Karpas-422 (cell line): ENCODE measurements around the gene COLQ. TPM values are rescaled to one million over a fixed set of nuclear protein-coding genes. Genes with fewer than 3 reads are reported as not detected.
"Not testable (repeated sequence)": the region's sequence is repeated elsewhere in the genome, so short reads cannot be mapped to it uniquely, and the experiment has no call there.

Experiments used
- DNase-seq: peaks from one replicate; pipeline ENCODE4 v3.0.0-alpha.2; 2015
- H2AFZ ChIP-seq: fragments of 200-600 bp; sonication (generic); 2 replicates; pipeline ENCODE4 v1.6.1; 2014; ENCODE audit warnings: antibody characterized with exemption, low read length, mixed read lengths
- H3K27ac ChIP-seq: fragments of 200-600 bp; sonication (generic); 2 replicates; pipeline ENCODE4 v1.5.1; 2014; ENCODE audit warnings: mild to moderate bottlenecking, low read length, moderate library complexity
- H3K27me3 ChIP-seq: fragments of 200-600 bp; sonication (generic); 2 replicates; pipeline ENCODE4 v1.6.1; 2014; ENCODE audit warnings: low read length, mixed read lengths
- H3K36me3 ChIP-seq: fragments of 200-600 bp; sonication (generic); 2 replicates; pipeline ENCODE4 v1.6.1; 2014; ENCODE audit warnings: low read length, mixed read lengths; ENCODE audit not compliant: insufficient read depth
- H3K4me1 ChIP-seq: fragments of 200-600 bp; sonication (generic); 2 replicates; pipeline ENCODE4 v1.6.1; 2014; ENCODE audit warnings: mild to moderate bottlenecking, low read length, mixed read lengths
- H3K4me2 ChIP-seq: fragments of 200-600 bp; sonication (generic); 2 replicates; pipeline ENCODE4 v1.6.1; 2014; ENCODE audit warnings: low read length, low read depth, mild to moderate bottlenecking; ENCODE audit not compliant: poor library complexity, severe bottlenecking
- H3K4me3 ChIP-seq: fragments of 200-600 bp; sonication (generic); 2 replicates; pipeline ENCODE4 v1.5.1; 2014; ENCODE audit warnings: mild to moderate bottlenecking, antibody characterized with exemption, low read length, mixed read lengths
- H3K79me2 ChIP-seq: fragments of 200-600 bp; sonication (generic); 2 replicates; pipeline ENCODE4 v1.6.1; 2014; ENCODE audit warnings: mild to moderate bottlenecking, low read length, mixed read lengths
- H3K9ac ChIP-seq: fragments of 200-600 bp; sonication (generic); 2 replicates; pipeline ENCODE4 v1.6.0; 2014; ENCODE audit warnings: low read length
- H3K9me2 ChIP-seq: fragments of 200-600 bp; sonication (generic), shearing (Covaris generic); replicated peaks from 2 replicates; pipeline ENCODE4 v1.6.0; 2014; ENCODE audit warnings: mild to moderate bottlenecking, low read length, moderate library complexity; ENCODE audit not compliant: insufficient read depth
- H3K9me3 ChIP-seq: fragments of 300-700, 200-600 bp; sonication (generic); 2 replicates; pipeline ENCODE4 v1.6.1; 2014; ENCODE audit warnings: low read length, mixed read lengths
- H4K20me1 ChIP-seq: fragments of 200-600 bp; sonication (generic); 2 replicates; pipeline ENCODE4 v1.6.1; 2014; ENCODE audit warnings: mild to moderate bottlenecking, antibody characterized with exemption, low read length, low read depth; ENCODE audit not compliant: insufficient read depth
- total RNA-seq: library from RNA; depleted of rRNA; stranded (reverse); fragments of >200 nt; shearing (Covaris generic); gene quantifications from 2 replicates; pipeline ENCODE4 v1.2.3, GENCODE V29; 2014; ENCODE audit warnings: low replicate concordance

The COLQ gene
- total RNA-seq, 1 experiment from 2014 or later: 2.6 TPM

- no peak overlapping the region for H3K4me3 ChIP-seq
- H3K27ac ChIP-seq: no peak overlapping the region
- no peaks in the 10 kb centered on the region for H3K9me2 ChIP-seq
- DNase-seq: no peak
- H4K20me1 ChIP-seq: no peaks in the 10 kb centered on the region
- H3K36me3 ChIP-seq: no peaks in the 10 kb centered on the region
- no peaks in the 10 kb centered on the region for H3K27me3 ChIP-seq
- H3K4me1 ChIP-seq: no peaks in the 10 kb centered on the region
- H3K79me2 ChIP-seq: no peaks in the 10 kb centered on the region
- no peak overlapping the region for H2AFZ ChIP-seq
- H3K9ac ChIP-seq: no peak overlapping the region
- H3K4me2 ChIP-seq: no peak overlapping the region
- H3K9me3 ChIP-seq: no peaks in the 10 kb centered on the region
Observed at GRCh38 chr3:15549846-15550245, 28.3 kb upstream of the COLQ start.

GRCh38 chr3:15542614-15543013 lies 21.1 kb upstream of the COLQ start:
- Histone ChIP-seq H3K4me3 (no peak overlapping the region), H3K79me2 (no peaks in the 10 kb centered on the region), H3K27me3 (no peaks in the 10 kb centered on the region)

GRCh38 chr3:15541371-15541770 lies 19.9 kb upstream of the COLQ start:
- Histone ChIP-seq H2AFZ (no peak overlapping the region), H3K4me1 (no peaks in the 10 kb centered on the region), H3K9ac (no peak overlapping the region), H3K27me3 (no peaks in the 10 kb centered on the region), H3K36me3 (no peaks in the 10 kb centered on the region), H3K4me3 (no peak overlapping the region), H3K4me2 (no peak overlapping the region), H3K9me3 (no peaks in the 10 kb centered on the region), H4K20me1 (no peaks in the 10 kb centered on the region), H3K9me2 (no peaks in the 10 kb centered on the region), H3K27ac (no peak overlapping the region), H3K79me2 (no peaks in the 10 kb centered on the region)
- no peak for DNase-seq

More at GRCh38 chr3:15542614-15543013, 21.1 kb upstream of the COLQ start:
- Histone ChIP-seq H3K4me1 (no peaks in the 10 kb centered on the region), H3K4me2 (no peak overlapping the region), H3K27ac (no peak overlapping the region), H3K36me3 (no peaks in the 10 kb centered on the region), H4K20me1 (no peaks in the 10 kb centered on the region), H3K9me3 (no peaks in the 10 kb centered on the region), H3K9me2 (no peaks in the 10 kb centered on the region), H3K9ac (no peak overlapping the region), H2AFZ (no peak overlapping the region)
- no peak for DNase-seq

GRCh38 chr3:15539066-15539465 lies 17.6 kb upstream of the COLQ start:
- Histone ChIP-seq H2AFZ (no peak overlapping the region), H3K4me2 (no peak overlapping the region), H3K4me1 (no peaks in the 10 kb centered on the region), H3K9me2 (no peaks in the 10 kb centered on the region), H3K27ac (no peak overlapping the region), H3K9ac (no peak overlapping the region), H3K79me2 (no peaks in the 10 kb centered on the region), H3K4me3 (no peak overlapping the region), H3K9me3 (no peaks in the 10 kb centered on the region), H3K36me3 (no peaks in the 10 kb centered on the region), H3K27me3 (no peaks in the 10 kb centered on the region), H4K20me1 (no peaks in the 10 kb centered on the region)
- no peak for DNase-seq

- Histone ChIP-seq H3K4me1 (no peaks in the 10 kb centered on the region), H3K9ac (no peak overlapping the region), H3K27me3 (no peaks in the 10 kb centered on the region), H3K4me3 (no peak overlapping the region), H3K27ac (no peak overlapping the region), H3K79me2 (no peaks in the 10 kb centered on the region), H3K9me3 (no peaks in the 10 kb centered on the region), H4K20me1 (no peaks in the 10 kb centered on the region), H3K36me3 (no peaks in the 10 kb centered on the region), H2AFZ (no peak overlapping the region), H3K4me2 (no peak overlapping the region), H3K9me2 (no peaks in the 10 kb centered on the region)
- DNase-seq: no peak
Observed at GRCh38 chr3:15538345-15538744, 16.8 kb upstream of the COLQ start.

- Histone ChIP-seq H3K9ac (no peak overlapping the region), H3K4me3 (no peak overlapping the region), H3K27me3 (no peaks in the 10 kb centered on the region), H3K9me3 (no peaks in the 10 kb centered on the region), H2AFZ (no peak overlapping the region), H3K36me3 (no peaks in the 10 kb centered on the region), H3K4me2 (no peak overlapping the region), H3K4me1 (no peaks in the 10 kb centered on the region), H3K27ac (no peak overlapping the region), H3K9me2 (no peaks in the 10 kb centered on the region), H4K20me1 (no peaks in the 10 kb centered on the region), H3K79me2 (no peaks in the 10 kb centered on the region)
- DNase-seq: no peak
Observed at GRCh38 chr3:15536856-15537255, 15.3 kb upstream of the COLQ start.

- Histone ChIP-seq H3K4me3 (no peak overlapping the region), H3K79me2 (no peaks in the 10 kb centered on the region), H3K4me2 (no peak overlapping the region), H2AFZ (no peak overlapping the region), H3K9ac (no peak overlapping the region), H3K9me2 (no peaks in the 10 kb centered on the region), H3K27me3 (no peaks in the 10 kb centered on the region), H3K36me3 (no peaks in the 10 kb centered on the region), H3K27ac (no peak overlapping the region), H3K9me3 (no peaks in the 10 kb centered on the region), H3K4me1 (no peaks in the 10 kb centered on the region), H4K20me1 (no peaks in the 10 kb centered on the region)
- DNase-seq: no peak
Observed at GRCh38 chr3:15535732-15536131, 14.2 kb upstream of the COLQ start.

GRCh38 chr3:15532614-15533013 lies 11.1 kb upstream of the COLQ start:
- not testable (repeated sequence) for H3K4me2 ChIP-seq, H3K36me3 ChIP-seq, H3K9me3 ChIP-seq, H3K9me2 ChIP-seq, H3K27me3 ChIP-seq, H3K79me2 ChIP-seq, H3K4me1 ChIP-seq, H3K9ac ChIP-seq, DNase-seq, H2AFZ ChIP-seq, H3K4me3 ChIP-seq, H4K20me1 ChIP-seq, H3K27ac ChIP-seq

GRCh38 chr3:15531346-15531745 lies 9.8 kb upstream of the COLQ start:
- H3K4me3 ChIP-seq: no peak overlapping the region
- H3K9me3 ChIP-seq: no peaks in the 10 kb centered on the region
- H3K79me2 ChIP-seq: no peaks in the 10 kb centered on the region
- no peak overlapping the region for H3K27ac ChIP-seq
- H2AFZ ChIP-seq: no peak overlapping the region
- no peaks in the 10 kb centered on the region for H3K36me3 ChIP-seq
- H3K27me3 ChIP-seq: no peaks in the 10 kb centered on the region
- H3K9me2 ChIP-seq: no peaks in the 10 kb centered on the region
- H4K20me1 ChIP-seq: no peaks in the 10 kb centered on the region
- no peak overlapping the region for H3K4me2 ChIP-seq
- H3K4me1 ChIP-seq: no peaks in the 10 kb centered on the region
- DNase-seq: no peak
- no peak overlapping the region for H3K9ac ChIP-seq
